Measurements from ENCODE around the gene PTGFR.

The PTGFR gene

GRCh38 chr1:78520843-78521242, 30.1 kb downstream of the PTGFR start:
- no peak for DNase-seq (ENCODE audit: low spot score)

GRCh38 chr1:78522136-78522535, 31.4 kb downstream of the PTGFR start:
- no peak for DNase-seq (ENCODE audit: low spot score)

GRCh38 chr1:78526496-78526895, 35.7 kb downstream of the PTGFR start:
- no peak for DNase-seq (ENCODE audit: low spot score)

- no peak for DNase-seq (ENCODE audit: low spot score)
Measured at GRCh38 chr1:78527706-78528105, 36.9 kb downstream of the PTGFR start.

GRCh38 chr1:78533527-78533926, 42.8 kb downstream of the PTGFR start:
- no peak for DNase-seq (ENCODE audit: low spot score)

GRCh38 chr1:78535286-78535685, 44.5 kb downstream of the PTGFR start:
- no peak for DNase-seq (ENCODE audit: low spot score)

GRCh38 chr1:78536427-78536826, 45.7 kb downstream of the PTGFR start:
- no peak for DNase-seq (ENCODE audit: low spot score)

GRCh38 chr1:78540048-78540447, 49.3 kb downstream of the PTGFR start:
- no peak for DNase-seq (ENCODE audit: low spot score)

GRCh38 chr1:78541479-78541878, 50.7 kb downstream of the PTGFR start:
- no peak for DNase-seq (ENCODE audit: low spot score)

GRCh38 chr1:78543941-78544643, 53.3 kb downstream of the PTGFR start:
- no peak for DNase-seq (ENCODE audit: low spot score)

GRCh38 chr1:78547081-78547480, 56.3 kb downstream of the PTGFR start:
- no peak for DNase-seq (ENCODE audit: low spot score)

GRCh38 chr1:78549331-78549730, 58.6 kb downstream of the PTGFR start:
- no peak for DNase-seq (ENCODE audit: low spot score)

- no peak for DNase-seq (ENCODE audit: low spot score)
Measured at GRCh38 chr1:78549891-78550290, 59.1 kb downstream of the PTGFR start.

- DNase-seq (ENCODE audit: low spot score) = no peak
Measured at GRCh38 chr1:78553859-78554258, 63.1 kb downstream of the PTGFR start.

GRCh38 chr1:78554840-78555239, 64.1 kb downstream of the PTGFR start:
- DNase-seq (ENCODE audit: low spot score) = no peak

- no peak for DNase-seq (ENCODE audit: low spot score)
Measured at GRCh38 chr1:78559680-78560079, 68.9 kb downstream of the PTGFR start.

GRCh38 chr1:78560811-78561210, 70.0 kb downstream of the PTGFR start:
- DNase-seq (ENCODE audit: low spot score) = no peak

- DNase-seq (ENCODE audit: low spot score) = no peak
Measured at GRCh38 chr1:78561856-78562255, 71.1 kb downstream of the PTGFR start.

- no peak for DNase-seq (ENCODE audit: low spot score)
Measured at GRCh38 chr1:78565393-78565792, 74.6 kb downstream of the PTGFR start.

GRCh38 chr1:78570539-78570938, 79.8 kb downstream of the PTGFR start:
- DNase-seq (ENCODE audit: low spot score) = no peak

GRCh38 chr1:78577257-78578100, 86.7 kb downstream of the PTGFR start:
- no peak for DNase-seq (ENCODE audit: low spot score)

GRCh38 chr1:78586572-78586971, 95.8 kb downstream of the PTGFR start:
- no peak for DNase-seq (ENCODE audit: low spot score)

GRCh38 chr1:78587211-78587610, 96.4 kb downstream of the PTGFR start:
- no peak for DNase-seq (ENCODE audit: low spot score)

All from activated CD4-positive, alpha-beta T cell treated with anti-CD3 and anti-CD28 coated beads, Interleukin-2, Interleukin-4, amounts not matched to agents 100 ng/mL and 50 ng/mL, durations not matched to agents 16 hours and 8 hours (primary cell).